ACHN (cell line): ENCODE measurements around the gene KDM4C.
"Not testable (repeated sequence)": the region's sequence is repeated elsewhere in the genome, so short reads cannot be mapped to it uniquely, and the experiment has no call there.

Experiments
- DNase-seq: peaks from one replicate; pipeline ENCODE4 v3.0.0-alpha.2; 2015
- in situ Hi-C: cut with HindIII; loops from 2 replicates; pipeline ENCODE4 v1.10.0; 2017; ENCODE audit warnings: low sequenced_read_pairs, low pct_ligation_motif_present, low pct_unique_long_range_greater_than_20kb

The KDM4C gene

GRCh38 chr9:6975198-6975597 lies 217.4 kb downstream of the KDM4C start:
- in situ Hi-C loops, result no loop called here

GRCh38 chr9:6977761-6978160 lies 220.0 kb downstream of the KDM4C start:
- DNase-seq, result no peak
- in situ Hi-C loops, result no loop called here

More at GRCh38 chr9:6975198-6975597, 217.4 kb downstream of the KDM4C start:
- no peak for DNase-seq

DNA sequence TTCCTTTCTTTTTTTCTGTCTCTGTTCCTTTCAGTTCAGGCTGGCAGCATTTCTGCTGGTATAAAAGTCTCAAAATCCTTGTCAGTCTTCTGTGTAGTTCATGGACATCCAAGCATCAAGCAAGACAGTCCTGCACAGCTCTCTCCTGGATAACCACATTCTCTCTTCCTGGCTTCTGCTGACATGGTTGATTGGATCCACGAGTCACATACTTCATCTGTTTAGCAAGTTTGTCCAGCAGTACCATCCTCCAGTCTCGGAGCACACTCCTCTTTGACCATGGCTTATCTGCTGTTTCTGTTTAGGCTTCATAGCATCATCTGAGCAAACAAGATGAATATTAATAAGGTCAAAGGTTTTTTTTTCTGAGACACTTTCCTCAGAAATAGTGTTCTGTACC lies 220.8 kb downstream of the KDM4C start:
- in situ Hi-C loops, result no loop called here

DNA sequence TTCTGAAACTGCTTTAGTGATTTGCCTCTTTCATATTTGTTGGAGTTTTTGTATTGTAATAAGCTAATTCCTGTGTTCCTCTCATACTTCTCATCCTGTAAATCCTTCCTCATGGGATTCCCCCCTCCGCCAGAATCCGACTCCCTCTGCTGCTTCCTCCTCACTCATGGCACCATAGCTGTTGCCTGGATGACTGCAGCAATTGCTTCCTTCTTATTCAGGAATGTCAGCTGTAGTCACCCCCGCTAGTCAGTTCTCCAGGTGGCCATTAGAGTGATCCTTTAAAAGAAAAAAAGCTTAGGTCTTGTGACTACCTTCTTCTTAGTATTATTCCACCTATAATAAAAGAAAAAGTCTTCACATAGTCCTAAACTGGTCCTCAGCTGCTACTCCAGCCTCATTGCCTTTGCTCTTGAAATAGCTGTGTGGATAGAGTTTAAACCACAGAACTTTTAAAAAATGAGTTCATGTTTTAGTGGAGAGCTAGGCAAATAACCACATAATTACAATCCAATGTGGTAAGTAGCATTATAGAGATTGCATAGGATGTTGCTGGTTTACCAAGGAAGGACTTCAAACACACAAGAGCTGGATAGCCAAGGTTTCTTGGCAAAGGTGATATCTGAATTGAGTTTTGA lies 227.3 kb downstream of the KDM4C start:
- no peak for DNase-seq
- in situ Hi-C loops, result no loop called here

More for the DNA sequence above, 220.8 kb downstream of the KDM4C start:
- DNase-seq, result peak; percentile 30

GRCh38 chr9:6986141-6986815 lies 228.5 kb downstream of the KDM4C start:
- in situ Hi-C loops, result no loop called here
- no peak for DNase-seq

- no peak for DNase-seq
- in situ Hi-C loops, result no loop called here
Measured at GRCh38 chr9:6987381-6987780, 229.6 kb downstream of the KDM4C start.

DNA sequence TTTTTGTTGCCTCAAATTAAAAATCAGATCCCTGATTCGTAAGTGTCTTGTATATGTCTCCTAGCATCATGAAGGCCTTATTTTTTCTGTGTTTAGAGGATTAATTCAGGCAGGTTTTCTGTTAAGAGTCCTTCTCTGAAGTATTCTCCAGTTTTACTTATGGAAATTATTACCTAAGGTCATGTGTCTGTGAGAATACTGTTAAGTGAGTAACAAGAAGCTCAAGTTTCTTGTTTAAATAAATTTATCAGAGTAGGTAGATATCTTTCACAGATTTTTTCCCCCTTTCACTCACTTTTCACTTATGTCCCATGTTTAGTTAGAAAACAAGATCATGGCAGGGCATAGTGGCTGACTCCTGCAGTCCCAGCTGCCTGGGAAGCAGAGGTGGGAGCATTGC lies 233.6 kb downstream of the KDM4C start:
- DNase-seq, result no peak
- in situ Hi-C loops, result no loop called here

DNA sequence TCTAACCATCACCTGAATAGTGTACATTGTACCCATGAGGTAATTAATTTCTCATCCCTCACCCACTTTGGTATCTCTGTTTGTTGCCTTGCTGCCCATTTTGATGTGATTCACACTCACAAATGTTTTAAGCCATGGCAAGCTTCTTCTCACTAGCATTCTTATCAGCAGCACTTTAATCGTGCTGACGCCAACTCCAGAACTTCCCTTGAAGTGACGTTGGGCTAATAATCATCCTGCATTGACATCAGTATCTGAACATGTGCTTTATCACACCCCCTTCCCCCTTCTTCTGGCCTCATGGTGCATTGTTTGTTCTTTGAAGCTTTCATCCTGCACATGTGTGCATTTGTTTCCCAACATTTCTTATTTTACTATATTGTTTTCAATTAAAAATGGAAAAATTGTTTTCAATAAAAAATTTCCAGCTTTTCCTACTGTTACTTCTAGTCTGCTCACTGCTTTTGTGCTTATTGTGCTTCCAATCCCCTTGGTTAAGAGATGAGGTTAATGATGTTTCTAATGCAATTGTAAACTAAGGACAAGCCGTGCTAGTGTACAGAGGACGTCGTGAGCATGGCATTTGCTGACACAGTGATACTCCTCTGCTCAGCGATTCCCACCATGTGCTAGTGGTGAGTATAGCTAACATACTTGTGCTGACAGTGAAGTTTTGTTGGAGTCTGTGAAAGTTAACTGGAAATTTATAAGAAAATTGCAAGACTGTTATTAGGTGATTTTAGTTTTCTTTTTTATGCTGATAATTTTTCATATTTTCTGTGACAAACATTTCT lies 238.5 kb downstream of the KDM4C start:
- in situ Hi-C loops, result no loop called here
- DNase-seq, result no peak

GRCh38 chr9:6997330-6997729 lies 239.6 kb downstream of the KDM4C start:
- no peak for DNase-seq
- in situ Hi-C loops, result no loop called here

- in situ Hi-C loops, result no loop called here
Measured at GRCh38 chr9:6999794-7000193, 242.0 kb downstream of the KDM4C start.

GRCh38 chr9:7001571-7001970 lies 243.8 kb downstream of the KDM4C start:
- no peak for DNase-seq
- in situ Hi-C loops, result no loop called here

More at GRCh38 chr9:6999794-7000193, 242.0 kb downstream of the KDM4C start:
- no peak for DNase-seq

DNA sequence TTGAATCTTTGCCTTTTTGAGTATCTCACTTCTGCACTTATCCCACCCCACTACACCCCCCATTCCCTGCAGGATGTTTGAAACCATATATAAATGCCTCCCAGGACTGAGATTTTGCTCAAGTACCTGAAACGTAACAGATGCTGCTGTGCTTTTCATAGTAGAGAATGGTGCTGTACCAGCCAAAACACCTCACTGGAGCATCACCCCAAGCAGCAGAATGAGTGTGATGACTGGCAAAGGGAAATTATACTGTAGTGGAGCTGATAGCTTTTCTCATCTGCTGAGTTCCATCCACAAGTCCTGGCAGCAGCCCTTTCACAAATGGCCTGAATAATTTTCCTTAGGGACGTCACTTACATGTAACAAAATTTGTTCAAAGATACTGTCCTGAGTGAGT lies 246.1 kb downstream of the KDM4C start:
- no peak for DNase-seq
- in situ Hi-C loops, result no loop called here

GRCh38 chr9:7006417-7006816 lies 248.6 kb downstream of the KDM4C start:
- no peak for DNase-seq
- in situ Hi-C loops, result no loop called here

GRCh38 chr9:7008411-7008810 lies 250.6 kb downstream of the KDM4C start:
- in situ Hi-C loops, result no loop called here
- no peak for DNase-seq

DNA sequence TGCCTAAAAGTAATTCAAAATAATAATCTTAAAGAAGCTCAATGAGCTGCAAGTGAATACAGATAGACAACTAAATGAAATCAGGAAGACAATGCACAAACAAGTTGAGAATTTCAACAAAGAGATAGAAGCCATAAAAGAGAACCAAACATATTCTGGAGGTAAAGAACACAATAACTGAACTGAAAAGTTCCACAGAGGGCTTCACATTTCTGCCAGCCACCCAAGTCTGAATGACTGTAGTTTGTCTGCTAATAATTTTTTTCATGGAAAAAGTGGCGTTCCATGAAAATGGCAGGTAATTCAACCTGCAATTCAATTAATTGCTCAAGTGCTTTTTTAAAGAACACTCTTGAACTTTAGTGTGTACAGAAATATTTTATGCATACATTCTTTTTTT lies 251.3 kb downstream of the KDM4C start:
- DNase-seq, result no peak
- in situ Hi-C loops, result no loop called here

- in situ Hi-C loops, result no loop called here
- no peak for DNase-seq
Measured at GRCh38 chr9:7011395-7012067, 253.8 kb downstream of the KDM4C start.

DNA sequence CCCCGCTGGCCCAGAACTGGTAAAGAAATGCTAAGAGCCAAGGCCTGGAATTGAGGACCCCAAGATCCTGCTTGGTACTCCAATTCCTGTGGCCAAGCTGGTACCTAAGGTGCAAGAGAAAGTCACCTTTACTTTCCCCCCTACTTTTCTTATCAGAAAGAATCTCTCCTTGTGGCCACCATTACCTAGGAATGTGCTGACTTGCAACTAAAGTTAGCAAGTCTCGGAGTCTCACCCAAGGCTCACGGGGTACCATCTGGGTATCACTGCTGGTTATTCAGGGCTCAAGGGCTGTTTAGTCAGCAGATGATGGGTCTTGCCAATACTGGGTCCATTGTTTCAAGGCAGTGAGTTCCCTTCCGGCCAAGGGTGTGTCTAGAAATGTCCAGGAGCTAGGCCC lies 270.2 kb downstream of the KDM4C start:
- no peak for DNase-seq
- in situ Hi-C loops, result no loop called here

DNA sequence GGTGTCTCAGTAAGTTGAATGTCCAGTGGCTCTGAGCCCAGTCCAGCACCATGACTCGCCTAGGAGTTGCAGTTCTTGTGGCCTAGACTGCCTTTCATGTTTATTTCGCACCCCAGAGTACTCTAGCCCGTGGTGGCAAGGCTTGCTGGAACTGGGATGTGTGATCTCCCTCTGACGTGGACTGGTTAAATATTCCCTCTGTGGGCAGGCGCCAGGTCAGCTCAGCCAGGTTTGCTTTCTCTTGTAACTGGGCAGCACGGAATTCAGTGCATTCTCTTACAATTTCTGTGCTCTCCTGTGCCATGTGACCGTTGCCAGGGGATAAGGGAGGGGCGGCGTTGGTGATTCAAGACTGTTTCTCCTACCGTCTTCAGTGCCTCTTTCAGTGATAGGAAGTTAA lies 270.8 kb downstream of the KDM4C start:
- in situ Hi-C loops, result no loop called here
- peak; percentile 73 for DNase-seq

DNA sequence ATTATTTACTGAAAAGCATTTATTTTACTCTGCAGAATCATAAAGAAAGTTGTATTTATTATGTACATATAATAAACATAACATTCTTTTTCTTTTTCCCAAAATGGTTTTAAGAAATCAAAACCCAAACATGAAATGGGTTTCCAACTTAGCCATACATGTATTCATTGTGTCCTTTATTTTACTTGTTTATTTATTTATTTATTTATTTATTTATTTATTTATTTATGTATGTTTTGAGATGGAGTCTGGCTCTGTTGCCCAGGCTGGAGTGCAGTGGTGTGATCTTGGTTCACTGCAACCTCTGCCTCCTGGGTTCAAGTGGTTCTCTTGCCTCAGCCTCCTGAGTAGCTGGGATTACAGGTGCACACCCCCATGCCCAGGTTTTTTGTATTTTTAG lies 273.2 kb downstream of the KDM4C start:
- DNase-seq, in situ Hi-C loops: not testable (repeated sequence)
